ENCODE data around the gene WDR62.

DNA sequence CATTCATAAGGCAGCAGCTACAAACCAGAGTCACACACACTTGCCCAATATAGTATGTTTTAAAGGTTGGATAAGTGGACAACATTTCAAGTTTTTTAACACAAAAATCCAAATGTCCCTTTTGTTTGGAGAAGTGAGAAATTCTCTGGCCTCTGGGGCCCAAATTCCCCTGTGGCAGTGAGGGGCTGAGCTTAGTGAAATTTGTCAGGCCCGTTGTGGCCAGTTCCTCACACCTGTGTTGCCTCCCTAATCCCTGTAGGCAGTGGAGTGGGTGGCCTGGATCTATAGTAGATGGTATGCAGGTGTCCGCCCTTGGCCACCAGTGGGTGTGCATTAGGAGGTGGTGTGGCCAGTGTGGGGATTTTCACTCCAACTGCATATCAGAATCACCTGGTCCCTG is 6.7 kb downstream of the WDR62 start:
- TF ChIP-seq CTCF (IDR thresholded peaks at IDR 0.05) (no peak), POLR2A (IDR thresholded peaks at IDR 0.05) (no peak)

Data from ovary (tissue), 3 donors.